GM18505 (cell line): Measurements from ENCODE around the gene PRKCE.

Experiments used
- ATAC-seq: cut with Tn5 transposase; IDR thresholded peaks from one replicate; pipeline ENCODE4 v1.9.1; 2021; ENCODE audit not compliant: unreplicated experiment
- POLR2A ChIP-seq: IDR thresholded peaks from 4 replicates; pipeline ENCODE4 v1.6.1; 2011; ENCODE audit warnings: borderline replicate concordance; ENCODE audit not compliant: insufficient read depth, insufficient read length; ENCODE audit errors: extremely low read depth

Gene PRKCE

DNA sequence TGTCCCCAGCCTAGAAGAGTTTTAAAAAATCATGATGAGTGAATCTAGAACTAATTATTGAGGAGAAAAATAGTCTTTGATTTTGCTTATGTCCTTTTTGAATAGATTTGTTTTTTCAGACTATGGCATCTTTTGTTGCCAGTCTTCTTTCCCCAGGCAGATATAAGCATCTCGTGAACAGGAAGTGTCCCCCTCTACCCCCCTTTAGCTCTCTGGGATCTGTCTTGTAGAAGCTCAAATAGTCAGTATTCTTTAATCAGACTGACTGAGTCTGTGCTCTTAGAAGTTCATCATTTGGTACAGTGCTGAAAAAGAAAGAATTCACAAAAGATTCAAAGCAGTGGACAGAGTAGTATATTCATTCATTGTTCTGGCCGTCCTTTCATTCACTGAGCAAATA, 10.4 kb downstream of the PRKCE start:
- no peak for TF ChIP-seq POLR2A
- no peak for ATAC-seq

- no peak for TF ChIP-seq POLR2A
- no peak for ATAC-seq
These were observed 13.3 kb downstream of the PRKCE start for GRCh38 chr2:45664635-45665261.

- TF ChIP-seq POLR2A = no peak
- no peak for ATAC-seq
These were observed 17.0 kb downstream of the PRKCE start for GRCh38 chr2:45668509-45668908.

- ATAC-seq = no peak
- no peak for TF ChIP-seq POLR2A
These were observed 17.6 kb downstream of the PRKCE start for GRCh38 chr2:45669032-45669486.

GRCh38 chr2:45670646-45671045, 19.2 kb downstream of the PRKCE start:
- no peak for ATAC-seq
- TF ChIP-seq POLR2A = no peak

GRCh38 chr2:45672138-45672537, 20.7 kb downstream of the PRKCE start:
- ATAC-seq = no peak
- no peak for TF ChIP-seq POLR2A

GRCh38 chr2:45674035-45674816, 22.8 kb downstream of the PRKCE start:
- no peak for TF ChIP-seq POLR2A
- ATAC-seq = no peak

- ATAC-seq = no peak
- no peak for TF ChIP-seq POLR2A
These were observed 23.9 kb downstream of the PRKCE start for GRCh38 chr2:45675263-45675812.

- no peak for TF ChIP-seq POLR2A
- ATAC-seq = no peak
These were observed 24.6 kb downstream of the PRKCE start for GRCh38 chr2:45676088-45676487.

DNA sequence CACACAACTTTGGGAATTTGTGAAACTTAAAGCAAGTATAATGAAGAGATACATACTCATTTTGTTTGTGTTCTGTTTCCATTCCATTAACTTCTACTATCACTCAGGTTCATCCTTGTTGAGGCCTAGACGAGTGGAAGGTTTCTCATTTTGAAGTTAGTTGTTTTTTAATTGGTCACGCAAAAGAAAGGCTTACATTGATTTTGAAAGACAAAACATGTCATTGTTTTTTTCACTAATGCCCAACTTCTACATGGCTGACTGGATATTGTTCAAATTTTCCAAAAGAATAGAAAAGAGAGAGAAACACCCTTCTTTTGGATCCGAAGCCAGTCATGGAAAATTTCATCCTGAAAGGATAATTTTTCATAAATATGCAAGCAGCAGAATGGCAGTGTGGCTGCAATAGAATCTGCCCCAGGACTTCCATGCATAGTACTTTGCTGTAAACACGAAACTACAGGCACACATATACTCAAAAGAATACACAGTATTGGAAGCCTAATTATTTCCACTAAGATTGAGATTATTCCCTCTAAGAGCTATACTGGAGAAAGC, 27.4 kb downstream of the PRKCE start:
- ATAC-seq = no peak
- no peak for TF ChIP-seq POLR2A

- ATAC-seq = no peak
- TF ChIP-seq POLR2A = no peak
These were observed 29.0 kb downstream of the PRKCE start for GRCh38 chr2:45680351-45680967.

DNA sequence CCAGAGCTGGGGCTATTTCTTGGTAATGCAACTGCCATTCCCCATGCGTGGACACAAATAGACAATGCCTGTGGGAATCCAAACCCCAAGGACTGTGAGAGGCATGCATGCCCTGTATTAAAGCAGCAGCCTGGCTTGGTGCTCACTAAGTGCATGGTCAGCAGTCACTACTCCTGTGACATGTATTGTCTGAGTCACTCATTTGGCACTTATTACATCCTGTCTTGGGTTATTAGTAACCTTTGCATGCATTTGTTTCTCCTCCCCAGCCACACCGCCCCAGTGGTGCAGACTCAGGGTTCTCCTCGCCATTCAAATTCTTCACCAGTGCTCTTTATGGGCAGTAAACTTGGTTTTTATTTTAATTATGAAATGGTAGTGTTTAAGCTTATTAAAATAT, 30.2 kb downstream of the PRKCE start:
- TF ChIP-seq POLR2A = no peak
- ATAC-seq = peak; percentile 80

DNA sequence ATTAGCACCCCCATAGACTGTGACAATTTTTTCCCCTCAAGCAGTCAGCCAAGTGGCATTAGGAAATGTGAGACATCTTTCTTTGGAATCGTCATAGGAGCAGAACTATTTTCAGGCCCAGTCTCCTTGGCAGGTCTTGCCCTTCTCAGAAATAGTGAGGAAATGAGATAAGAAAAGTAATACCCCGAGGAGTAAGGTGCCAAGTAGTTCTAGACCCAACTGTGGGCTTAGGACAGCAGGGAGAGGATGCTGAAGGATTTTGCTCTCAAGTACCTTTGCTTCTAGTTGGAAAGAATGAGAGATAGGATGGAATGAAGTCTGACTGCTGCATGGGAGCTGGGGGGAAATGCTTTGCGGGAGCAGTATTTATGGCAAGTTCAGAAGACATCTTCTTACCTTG, 31.8 kb downstream of the PRKCE start:
- TF ChIP-seq POLR2A = no peak
- no peak for ATAC-seq

DNA sequence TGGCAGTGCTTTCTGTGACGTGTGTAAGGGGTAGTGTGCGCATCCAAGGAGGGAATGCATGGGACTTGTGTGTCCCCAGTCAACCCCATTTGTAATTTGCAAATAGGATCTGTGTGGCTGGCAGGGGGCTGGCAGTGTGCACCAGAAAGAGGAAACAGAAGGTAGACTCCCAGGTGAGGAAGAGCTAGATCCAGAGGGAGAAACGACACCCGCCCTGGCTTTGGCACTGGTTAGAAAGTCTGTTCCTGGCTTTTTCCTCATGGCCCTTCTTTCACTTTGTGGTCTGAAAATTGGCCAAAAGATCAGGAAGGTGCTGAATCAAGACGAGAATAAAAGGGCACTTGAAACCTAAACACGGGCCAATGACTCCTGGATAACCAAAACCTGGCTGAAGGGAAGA, 33.3 kb downstream of the PRKCE start:
- ATAC-seq = no peak
- TF ChIP-seq POLR2A = no peak

- no peak for TF ChIP-seq POLR2A
- ATAC-seq = no peak
These were observed 33.8 kb downstream of the PRKCE start for GRCh38 chr2:45685260-45685659.
